Activated gamma-delta T cell treated with anti-CD3 and anti-CD28 coated beads, Interleukin-2, amount 50 U/mL, for 16 hours (primary cell): ENCODE measurements around the gene NKG7.

Experiments used
- DNase-seq: peaks from one replicate; pipeline ENCODE4 v3.0.0-alpha.2; 2020; ENCODE audit warnings: low read depth

NKG7 gene

DNA sequence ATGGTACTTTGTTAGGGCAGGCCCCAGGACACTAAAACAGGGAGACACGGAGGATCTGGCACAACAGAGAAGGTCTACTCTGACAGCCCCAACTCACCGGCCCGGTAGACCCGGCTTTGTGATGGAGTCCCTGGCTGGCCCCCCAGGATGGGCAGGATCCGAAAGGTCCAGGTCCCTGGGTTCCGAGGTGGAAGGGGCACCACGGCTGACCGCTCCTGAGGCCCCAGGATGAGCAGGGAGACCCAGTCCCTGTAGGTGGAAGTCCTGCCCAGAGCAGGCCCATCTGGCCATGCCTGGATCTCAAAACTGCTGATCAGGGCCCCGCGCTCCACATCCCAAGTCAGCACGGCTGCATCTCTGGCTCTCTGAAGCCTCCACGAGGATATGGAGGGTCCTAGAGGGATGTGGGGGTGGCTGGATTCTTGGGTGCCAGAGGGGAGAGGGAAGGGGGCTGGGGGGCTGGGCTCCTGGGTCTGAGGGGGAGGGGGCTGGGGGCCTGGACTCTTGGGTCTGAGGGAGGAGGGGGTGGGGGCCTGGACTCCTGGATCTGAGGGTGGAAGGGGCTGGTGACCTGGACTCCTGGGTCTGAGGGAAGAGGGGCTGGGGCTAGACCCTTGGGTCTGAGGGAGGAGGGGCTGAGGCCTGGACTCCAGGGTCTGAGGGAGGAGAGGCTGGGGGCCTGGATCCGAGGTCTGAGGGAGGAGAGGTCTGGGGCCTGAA, 35.2 kb downstream of the NKG7 start:
- DNase-seq = no peak

DNA sequence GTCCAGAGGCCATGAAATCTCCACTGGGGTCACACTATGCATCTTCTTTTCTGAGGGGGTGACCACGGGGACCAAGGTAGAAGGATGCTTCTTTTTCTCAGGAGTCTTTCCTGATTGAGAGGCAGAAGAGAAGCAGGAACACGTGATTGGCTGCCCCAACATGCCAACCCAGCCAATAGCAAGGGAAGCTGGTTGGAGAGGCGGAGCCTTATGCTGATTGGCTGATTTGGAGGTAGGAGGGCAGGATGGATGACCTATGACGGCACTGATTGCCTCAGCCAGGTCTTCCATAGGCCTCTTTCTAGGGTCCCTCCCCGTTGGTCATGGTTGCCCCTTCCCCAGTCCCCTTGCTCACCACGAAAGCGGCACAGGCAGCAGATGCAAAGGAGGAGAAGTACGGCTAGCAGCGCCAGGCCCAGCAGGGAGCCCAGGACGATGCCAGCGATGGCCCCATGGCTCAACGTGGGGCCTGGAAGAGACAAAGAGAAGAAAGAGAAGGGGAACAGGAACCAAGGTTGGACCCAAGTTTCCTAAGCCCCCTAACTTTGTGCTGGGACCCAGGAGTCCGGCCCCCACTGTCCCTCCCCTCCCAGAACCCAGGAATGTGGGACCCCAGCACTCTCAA, 38.5 kb downstream of the NKG7 start:
- no peak for DNase-seq

DNA sequence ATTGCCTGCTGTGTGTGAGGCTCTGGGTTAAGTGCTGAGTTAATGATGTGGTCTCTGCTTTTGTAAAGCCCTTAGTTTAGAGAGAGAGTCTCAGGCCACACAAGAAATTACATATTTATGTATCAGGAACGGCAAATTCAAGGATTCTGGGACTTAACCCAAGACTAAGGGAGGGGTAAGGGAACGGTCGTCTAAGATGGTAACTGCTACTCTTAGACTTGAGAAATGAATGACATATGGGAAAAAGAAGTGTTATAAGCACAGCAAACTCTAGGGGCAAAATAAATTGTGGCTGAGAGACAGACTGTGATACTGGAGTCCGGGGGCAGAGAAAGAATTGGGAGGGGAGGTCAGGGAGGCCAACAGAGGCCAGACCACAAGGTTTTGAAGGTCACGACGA, 40.7 kb downstream of the NKG7 start:
- DNase-seq = no peak

DNA sequence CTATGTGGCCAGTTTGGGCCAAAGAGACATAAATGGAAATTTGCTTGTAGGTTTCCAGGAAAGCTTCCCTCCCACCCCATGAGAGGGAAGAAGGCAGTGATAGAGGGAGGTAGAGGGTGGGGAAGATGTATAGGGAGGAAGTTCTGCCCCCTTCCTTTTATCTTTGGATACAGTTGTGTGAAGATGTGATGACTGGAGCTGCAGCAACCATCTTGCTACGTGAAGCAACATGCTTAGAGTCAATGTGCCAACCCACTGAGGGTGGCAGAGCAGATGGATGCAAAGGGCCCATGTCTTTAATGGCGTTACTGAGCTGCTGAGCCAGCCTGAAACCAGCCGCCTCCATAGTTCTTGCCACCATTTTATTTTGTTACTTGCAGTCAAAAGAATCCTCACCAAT, 41.3 kb downstream of the NKG7 start:
- no peak for DNase-seq

DNA sequence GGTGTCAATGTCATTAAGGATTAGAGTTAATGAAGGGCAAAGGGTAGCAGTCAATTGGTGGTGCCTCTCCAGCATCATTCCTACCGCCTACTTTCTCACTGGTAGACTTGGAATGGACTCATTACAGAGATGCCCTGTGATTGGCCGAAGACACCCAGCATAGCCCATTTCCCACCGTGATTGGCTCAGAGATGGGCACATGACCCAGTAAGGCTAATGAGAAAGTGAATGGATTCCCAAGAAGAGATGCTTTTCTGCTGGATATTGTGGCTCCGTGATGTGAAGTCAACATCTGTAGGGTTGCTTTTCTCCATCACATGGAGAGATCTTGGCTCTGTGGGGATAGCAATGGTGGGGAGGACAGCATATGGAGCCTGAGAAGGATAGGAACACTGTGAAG, 42.1 kb downstream of the NKG7 start:
- DNase-seq = no peak

DNA sequence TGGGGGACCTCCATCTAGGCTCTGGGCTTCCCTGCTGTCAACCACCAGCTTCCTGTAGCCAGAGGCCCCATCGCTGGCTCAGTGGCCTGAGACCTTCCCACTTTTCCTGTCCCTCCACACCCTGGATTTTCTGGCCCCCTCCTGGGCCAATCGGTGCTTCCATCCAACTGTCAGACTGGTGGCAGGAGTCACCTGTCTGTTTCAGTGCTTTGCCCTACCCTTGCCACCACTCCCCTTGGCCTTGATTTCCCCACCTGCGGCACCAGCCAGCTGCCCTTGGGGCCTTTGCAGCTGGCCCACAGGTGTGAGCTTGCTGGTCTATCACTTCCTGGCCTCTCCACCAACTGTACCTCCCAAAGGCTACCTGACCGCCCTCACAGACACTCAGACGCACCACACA, 43.0 kb downstream of the NKG7 start:
- DNase-seq = no peak

DNA sequence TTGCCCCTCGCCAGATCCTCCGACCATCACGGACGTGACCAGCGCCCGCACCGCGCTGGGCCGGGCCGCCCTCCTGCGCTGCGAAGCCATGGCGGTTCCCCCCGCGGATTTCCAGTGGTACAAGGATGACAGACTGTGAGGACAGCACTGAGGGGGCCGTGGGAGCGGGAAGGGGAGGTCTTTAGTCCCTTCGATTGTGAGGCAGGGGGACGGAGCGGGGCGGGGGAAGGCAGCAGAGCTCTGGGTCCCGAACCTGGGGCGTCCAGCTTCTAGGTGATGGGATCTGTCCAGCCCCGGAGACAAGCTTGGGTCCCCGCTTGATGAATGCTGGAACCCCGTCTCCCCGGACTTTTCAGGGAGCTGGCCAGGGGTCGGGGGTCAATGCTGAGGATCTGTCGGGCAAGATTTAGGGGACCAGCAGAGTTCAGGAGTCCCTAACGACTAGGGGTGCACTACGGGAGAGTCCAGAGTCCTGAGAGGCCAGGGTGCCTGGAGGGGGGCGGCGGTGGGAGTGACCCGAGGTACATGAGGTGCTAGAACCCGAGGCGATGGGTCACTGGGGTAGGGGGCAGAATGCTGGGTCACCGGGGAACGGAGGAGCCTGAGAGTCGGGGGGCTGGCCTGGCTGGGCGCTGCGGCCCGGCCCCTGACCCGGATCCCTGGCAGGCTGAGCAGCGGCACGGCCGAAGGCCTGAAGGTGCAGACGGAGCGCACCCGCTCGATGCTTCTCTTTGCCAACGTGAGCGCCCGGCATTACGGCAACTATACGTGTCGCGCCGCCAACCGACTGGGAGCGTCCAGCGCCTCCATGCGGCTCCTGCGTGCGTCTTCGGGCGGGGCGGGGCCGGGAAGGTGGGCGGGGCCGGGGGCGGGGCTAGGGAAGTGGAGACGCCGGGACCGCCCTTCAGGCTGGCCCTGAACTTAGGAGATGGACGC, 45.1 kb downstream of the NKG7 start:
- no peak for DNase-seq

DNA sequence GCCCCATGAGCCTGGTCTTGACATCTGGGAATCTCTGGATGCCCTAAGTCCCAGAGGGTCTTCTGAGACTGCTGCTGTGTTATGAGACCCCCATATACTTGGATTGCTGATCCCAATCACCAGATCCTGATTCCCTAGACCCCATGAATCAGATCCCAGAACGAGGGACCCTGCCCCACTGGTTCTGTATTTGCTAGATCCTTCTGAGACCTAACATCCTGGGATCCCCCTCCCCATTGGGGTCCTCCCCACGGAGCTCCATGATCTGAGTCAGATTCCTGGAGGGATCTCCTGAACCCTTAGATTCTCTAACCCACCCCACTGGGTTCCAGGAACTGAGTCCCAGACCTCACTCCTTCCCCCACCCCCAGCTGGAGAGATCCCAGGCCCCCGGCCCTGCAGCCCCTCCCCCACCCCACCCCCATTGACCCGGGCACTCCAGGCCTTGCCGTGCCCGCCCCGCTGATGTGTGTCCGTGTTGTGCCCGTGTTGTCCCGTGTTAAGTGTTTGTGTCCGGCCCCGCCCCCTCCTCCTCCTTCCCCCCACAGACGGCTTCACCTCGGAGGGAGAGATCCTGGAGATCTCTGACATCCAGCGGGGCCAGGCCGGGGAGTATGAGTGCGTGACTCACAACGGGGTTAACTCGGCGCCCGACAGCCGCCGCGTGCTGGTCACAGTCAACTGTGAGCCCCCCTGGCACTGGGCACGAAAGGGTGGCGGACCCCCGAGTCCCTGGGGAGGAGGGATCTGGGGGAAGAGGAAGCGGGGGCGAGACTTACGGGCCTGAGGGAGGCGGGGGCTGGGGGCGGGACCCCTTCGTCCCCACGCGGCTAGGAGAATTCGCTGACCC, 46.0 kb downstream of the NKG7 start:
- DNase-seq = no peak

DNA sequence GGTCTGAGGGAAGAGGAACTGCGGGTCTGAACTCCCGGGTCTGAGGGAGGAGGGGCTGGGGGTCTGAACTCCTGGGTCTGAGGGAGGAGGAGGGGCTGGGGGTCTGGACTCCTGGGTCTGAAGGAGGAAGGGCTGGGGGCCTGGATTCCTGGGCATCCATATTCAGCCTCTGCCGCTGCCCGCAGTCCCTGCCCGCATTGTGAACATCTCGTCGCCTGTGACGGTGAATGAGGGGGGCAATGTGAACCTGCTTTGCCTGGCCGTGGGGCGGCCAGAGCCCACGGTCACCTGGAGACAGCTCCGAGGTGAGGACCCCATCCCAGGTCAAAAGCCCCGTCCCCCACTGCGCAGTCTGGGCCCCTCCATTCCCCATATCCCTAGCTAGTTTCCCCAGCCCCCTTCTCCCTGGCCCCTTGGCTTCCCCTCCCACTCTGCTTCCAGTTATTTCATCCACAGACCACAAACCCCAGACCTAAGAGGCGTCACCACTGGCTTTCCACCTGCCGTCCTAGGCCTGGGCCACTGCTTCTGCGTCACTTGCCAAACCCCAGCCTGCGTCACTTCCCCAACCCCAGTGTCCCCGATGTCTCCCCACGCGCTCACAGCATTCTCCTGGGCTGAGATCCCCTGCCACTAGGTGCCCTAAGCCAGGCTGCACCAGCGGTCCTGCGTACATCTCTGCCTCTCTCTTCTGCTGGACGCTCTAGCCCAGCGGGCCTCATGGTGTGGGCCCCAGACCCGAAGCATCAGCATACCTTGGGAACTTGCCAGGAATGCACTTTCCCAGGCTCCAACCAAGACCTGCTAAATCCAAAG, 47.1 kb downstream of the NKG7 start:
- DNase-seq = no peak

DNA sequence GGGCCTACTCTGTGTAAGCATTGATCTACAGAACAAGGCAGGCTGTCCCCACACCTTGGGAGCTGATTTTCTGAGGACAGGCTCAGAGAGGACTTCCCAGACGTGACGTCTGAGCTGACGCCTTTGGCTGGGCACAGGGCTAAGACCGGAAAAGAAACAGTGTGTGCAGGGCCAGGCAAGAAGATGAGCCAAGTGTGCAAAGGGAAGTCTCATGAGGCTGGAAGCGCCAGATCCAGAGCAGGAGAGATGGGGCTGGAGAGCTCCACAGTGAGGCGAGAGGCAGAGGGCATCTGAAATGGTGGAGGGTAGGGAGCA, 48.3 kb downstream of the NKG7 start:
- no peak for DNase-seq

DNA sequence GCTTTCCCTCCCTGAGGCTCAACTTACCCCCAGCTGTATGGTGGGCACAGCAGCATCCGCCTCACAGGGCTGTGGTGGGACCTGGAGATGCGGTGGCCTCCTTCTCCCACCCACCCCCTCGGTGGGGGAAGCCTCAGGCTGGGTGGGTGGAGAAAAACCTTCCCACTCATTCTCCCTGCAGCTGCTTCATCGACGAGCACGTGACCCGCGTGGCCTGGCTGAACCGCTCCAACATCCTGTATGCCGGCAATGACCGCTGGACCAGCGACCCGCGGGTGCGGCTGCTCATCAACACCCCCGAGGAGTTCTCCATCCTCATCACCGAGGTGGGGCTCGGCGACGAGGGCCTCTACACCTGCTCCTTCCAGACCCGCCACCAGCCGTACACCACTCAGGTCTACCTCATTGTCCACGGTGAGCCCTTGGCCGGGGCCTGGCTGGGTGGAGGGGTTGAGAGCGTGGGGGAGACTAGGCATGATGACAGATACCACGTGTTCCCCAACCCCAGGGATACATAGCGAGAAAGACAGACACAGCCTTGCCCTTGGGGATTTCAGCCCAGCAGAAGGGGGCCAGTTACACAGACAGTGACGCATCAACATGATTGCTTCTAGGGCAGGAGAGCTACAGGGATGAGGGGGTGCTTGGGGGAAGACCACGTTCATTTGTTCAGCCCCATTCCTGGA, 48.8 kb downstream of the NKG7 start:
- DNase-seq = no peak

DNA sequence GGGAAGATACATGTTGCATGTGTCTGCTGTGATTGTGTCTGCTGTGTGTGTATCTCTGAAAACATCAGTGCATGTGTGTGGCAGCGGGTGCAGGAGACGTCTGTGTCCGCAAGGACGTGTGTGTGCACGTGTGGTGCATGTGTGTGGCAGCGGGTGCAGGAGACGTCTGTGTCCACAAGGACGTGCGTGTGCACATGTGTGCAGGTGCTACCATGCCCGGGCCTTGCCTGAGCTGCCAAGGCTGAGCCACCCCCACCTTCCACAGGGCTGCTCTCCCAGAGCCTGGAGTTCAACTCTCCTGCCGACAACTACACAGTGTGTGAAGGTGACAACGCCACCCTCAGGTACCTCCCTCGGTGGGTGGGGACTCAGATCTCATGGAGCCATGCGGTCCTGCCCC, 50.7 kb downstream of the NKG7 start:
- no peak for DNase-seq
